ENCODE measurements around the gene ADAMTS7.

DNA sequence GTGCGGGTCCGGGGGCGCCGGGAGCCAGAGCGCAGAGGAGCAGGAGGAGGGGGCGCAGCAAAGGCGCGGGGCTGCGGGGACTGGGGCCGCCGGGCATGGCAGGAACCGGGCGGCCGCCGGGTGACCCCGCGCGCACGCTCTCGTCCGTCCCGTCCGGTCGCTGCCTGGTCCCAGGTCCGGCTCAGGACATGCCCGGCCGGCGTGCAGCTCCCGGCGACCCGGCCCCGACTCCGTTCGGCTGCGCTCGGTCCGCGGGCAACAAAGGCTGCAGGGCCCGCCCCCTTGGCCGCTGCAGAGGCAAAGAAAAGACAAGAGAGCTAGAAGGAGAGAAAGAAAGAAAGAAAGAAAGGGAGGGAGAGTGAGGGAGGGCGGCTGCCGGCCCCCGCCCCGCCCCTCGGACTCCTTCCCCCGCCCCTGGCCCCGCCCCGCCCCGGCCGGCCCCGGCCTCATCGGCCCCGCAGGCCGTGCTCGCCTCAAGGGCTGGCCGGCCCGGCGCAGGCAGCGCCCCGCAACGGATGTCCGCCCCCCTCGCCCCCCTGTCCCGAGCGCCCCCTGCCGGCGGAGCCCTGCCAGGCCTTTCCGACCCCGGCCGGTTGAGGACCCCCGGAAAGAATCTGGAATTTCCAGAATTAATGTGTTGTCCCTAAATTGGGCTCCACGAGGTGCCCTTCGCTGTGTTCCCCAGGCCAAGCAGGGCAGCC, at the start of gene ADAMTS7:
- TF ChIP-seq, protein P1, sequence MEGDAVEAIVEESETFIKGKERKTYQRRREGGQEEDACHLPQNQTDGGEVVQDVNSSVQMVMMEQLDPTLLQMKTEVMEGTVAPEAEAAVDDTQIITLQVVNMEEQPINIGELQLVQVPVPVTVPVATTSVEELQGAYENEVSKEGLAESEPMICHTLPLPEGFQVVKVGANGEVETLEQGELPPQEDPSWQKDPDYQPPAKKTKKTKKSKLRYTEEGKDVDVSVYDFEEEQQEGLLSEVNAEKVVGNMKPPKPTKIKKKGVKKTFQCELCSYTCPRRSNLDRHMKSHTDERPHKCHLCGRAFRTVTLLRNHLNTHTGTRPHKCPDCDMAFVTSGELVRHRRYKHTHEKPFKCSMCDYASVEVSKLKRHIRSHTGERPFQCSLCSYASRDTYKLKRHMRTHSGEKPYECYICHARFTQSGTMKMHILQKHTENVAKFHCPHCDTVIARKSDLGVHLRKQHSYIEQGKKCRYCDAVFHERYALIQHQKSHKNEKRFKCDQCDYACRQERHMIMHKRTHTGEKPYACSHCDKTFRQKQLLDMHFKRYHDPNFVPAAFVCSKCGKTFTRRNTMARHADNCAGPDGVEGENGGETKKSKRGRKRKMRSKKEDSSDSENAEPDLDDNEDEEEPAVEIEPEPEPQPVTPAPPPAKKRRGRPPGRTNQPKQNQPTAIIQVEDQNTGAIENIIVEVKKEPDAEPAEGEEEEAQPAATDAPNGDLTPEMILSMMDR (IDR thresholded peaks at IDR 0.05), result peak in 4 of 7 experiments; percentile 45 to 77 (median 56)
- no peak for TF ChIP-seq POLR2A (IDR thresholded peaks at IDR 0.05)
